Measurements from ENCODE around the gene EGR1. TPM values are rescaled to one million over a fixed set of nuclear protein-coding genes. Genes with fewer than 3 reads are reported as not detected.

Gene EGR1
- polyA plus RNA-seq, 1 experiment, result 4.7 TPM

GRCh38 chr5:138517437-138517836 lies 52.2 kb downstream of the EGR1 start:
- H3K4me3 ChIP-seq (ENCODE audit: low read depth, low read length), result no peak overlapping the region
- DNase-seq (ENCODE audit: low read depth), result no peak
- ChIA-PET POLR2A (no interaction called here), CTCF (no interaction called here)
- H3K36me3 ChIP-seq (ENCODE audit: control insufficient read depth, insufficient read depth, low read length), result peaks cover 15% of the 10 kb centered on the region
- TF ChIP-seq CTCF (IDR thresholded peaks at IDR 0.05; ENCODE audit: insufficient read depth, low read depth, low read length), result no peak
- no peaks in the 10 kb centered on the region for H3K27me3 ChIP-seq (ENCODE audit: control insufficient read depth, insufficient read depth, low read length)

Small RNAs within 50 kb of the gene (small RNA-seq; reads per million reads assigned to genes)
- not detected for gene AC113403.1 (ENCODE audit: insufficient read length, low read depth, low replicate concordance)

Other genes with a start within 250 kb of the EGR1 start
- gene GFRA3, start 190.9 kb upstream of the EGR1 start, polyA plus RNA-seq (2011; rRNA removed), result not detected in 2 replicates
- 7.8 and 8.7 TPM in 2 replicates for gene CDC25C, start 133.7 kb upstream of the EGR1 start, polyA plus RNA-seq (2011; rRNA removed)
- gene FAM53C, start 127.2 kb upstream of the EGR1 start, polyA plus RNA-seq (2011; rRNA removed), result 30.1 and 31.3 TPM in 2 replicates
- gene KDM3B, start 112.8 kb upstream of the EGR1 start, polyA plus RNA-seq (2011; rRNA removed), result 20.4 and 21.2 TPM in 2 replicates
- 12.0 and 14.0 TPM in 2 replicates for gene REEP2, start 26.4 kb upstream of the EGR1 start, polyA plus RNA-seq (2011; rRNA removed)
- 52.4 and 86.4 TPM in 2 replicates for gene ETF1, start 77.8 kb downstream of the EGR1 start, polyA plus RNA-seq (2011; rRNA removed)
- gene HSPA9, start 109.9 kb downstream of the EGR1 start, polyA plus RNA-seq (2011; rRNA removed), result 216 and 245 TPM in 2 replicates

Measured in BJ (cell line).